ENCODE measurements around the gene HDHD5. TPM values are rescaled to one million over a fixed set of nuclear protein-coding genes. Genes with fewer than 3 reads are reported as not detected.
A peak's percentile ranks its signal among the peaks of the same experiment; 100 is the strongest.

HDHD5 gene
- total RNA-seq, 6 experiments from 2014 or later: 19.4 to 44.5 (median 30.2) TPM

DNA sequence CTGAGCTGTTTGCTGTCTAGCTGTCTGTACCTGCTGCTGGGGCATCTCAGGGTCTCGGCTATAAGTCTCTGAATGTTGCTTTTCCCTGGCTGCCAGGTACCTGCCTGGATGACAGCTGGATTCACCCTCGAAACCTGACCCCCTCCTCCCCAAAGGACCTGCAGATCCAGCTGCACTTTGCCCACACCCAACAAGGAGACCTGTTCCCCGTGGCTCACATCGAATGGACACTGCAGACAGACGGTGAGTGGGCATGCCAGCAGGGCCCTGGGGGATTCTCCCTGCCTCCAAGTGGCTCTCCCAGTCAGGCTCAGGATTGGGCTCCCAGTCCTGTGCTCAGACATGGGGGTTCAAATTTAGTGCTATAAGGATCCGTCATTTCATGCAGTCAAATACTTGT, 61.4 kb downstream of the HDHD5 start:
- Histone ChIP-seq H3K9me3 (no peaks in the 10 kb centered on the region), H3K36me3 (peaks cover 0 to 57% (median 21%) of the 10 kb centered on the region in 4 donors), H3K27me3 (no peaks in the 10 kb centered on the region), H3K27ac (no peak overlapping the region), H3K4me1 (peaks cover 0 to 18% (median 5%) of the 10 kb centered on the region in 4 donors), H3K4me3 (no peak overlapping the region)
- intact Hi-C loops (cut with DNase I): no loop called here
- 100% methylated on average over 1 of the region's 6 CpGs for WGBS (ENCODE audit: insufficient coverage, low coverage, low lambda C conversion rate, missing lambda C conversion rate)
- ATAC-seq: no peak
- no peak for DNase-seq
- TF ChIP-seq, protein P1, sequence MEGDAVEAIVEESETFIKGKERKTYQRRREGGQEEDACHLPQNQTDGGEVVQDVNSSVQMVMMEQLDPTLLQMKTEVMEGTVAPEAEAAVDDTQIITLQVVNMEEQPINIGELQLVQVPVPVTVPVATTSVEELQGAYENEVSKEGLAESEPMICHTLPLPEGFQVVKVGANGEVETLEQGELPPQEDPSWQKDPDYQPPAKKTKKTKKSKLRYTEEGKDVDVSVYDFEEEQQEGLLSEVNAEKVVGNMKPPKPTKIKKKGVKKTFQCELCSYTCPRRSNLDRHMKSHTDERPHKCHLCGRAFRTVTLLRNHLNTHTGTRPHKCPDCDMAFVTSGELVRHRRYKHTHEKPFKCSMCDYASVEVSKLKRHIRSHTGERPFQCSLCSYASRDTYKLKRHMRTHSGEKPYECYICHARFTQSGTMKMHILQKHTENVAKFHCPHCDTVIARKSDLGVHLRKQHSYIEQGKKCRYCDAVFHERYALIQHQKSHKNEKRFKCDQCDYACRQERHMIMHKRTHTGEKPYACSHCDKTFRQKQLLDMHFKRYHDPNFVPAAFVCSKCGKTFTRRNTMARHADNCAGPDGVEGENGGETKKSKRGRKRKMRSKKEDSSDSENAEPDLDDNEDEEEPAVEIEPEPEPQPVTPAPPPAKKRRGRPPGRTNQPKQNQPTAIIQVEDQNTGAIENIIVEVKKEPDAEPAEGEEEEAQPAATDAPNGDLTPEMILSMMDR (IDR thresholded peaks at IDR 0.05): no peak
- no peak for TF ChIP-seq POLR2A (IDR thresholded peaks at IDR 0.05)

DNA sequence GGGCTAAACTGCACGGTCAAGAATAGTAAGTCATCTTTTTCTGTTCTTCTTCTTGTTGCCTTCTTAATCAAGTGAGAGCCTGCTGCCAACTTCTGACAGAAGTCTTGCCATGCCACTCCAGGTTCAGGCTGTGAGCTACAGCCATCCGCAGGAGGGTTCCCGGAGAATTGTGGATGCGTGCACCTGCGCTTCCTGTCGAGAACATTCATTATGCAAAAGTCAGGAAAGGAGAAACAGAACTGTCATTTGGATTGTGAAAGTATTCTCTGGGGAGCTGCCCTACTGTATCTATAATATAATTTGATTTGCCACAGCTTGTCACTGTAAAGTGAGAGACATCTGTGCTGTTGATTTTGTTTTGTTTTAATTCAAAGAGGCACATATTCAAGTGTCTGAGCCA, 62.0 kb downstream of the HDHD5 start:
- H3K36me3 ChIP-seq: peaks cover 0 to 50% (median 19%) of the 10 kb centered on the region in 4 donors
- peak in 1 of 3 donors; percentile 42 for DNase-seq

DNA sequence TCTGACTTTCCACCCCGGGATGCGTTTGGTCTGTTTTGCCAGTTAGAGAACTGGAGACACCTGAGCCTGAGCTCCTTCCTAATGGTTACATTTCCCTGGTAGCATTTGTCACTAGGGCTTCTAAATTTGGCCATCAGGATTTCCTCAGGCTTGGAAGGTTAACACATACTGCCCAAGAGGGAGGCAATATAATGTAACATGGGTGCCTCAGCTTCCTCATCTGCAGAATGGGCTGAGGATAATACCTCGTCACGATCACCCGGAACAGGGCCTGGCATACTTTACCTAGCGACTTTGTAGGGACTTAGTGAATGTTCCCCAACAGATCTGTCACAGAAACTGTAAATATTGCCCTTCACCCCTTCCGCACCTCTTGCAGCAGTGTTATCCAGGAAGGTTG, 63.0 kb downstream of the HDHD5 start:
- DNase-seq (peak in 1 of 3 donors; percentile 27), ATAC-seq (no peak)
- peaks cover 0 to 40% (median 15%) of the 10 kb centered on the region in 4 donors for H3K36me3 ChIP-seq
- no peak overlapping the region for H3K4me3 ChIP-seq
- H3K9me3 ChIP-seq: no peaks in the 10 kb centered on the region
- no peak overlapping the region for H3K27ac ChIP-seq
- TF ChIP-seq, protein P1 (IDR thresholded peaks at IDR 0.05): no peak
- TF ChIP-seq POLR2A (IDR thresholded peaks at IDR 0.05): no peak
- H3K4me1 ChIP-seq: peaks cover 0 to 18% (median 5%) of the 10 kb centered on the region in 4 donors
- WGBS (ENCODE audit: insufficient coverage, low coverage, low lambda C conversion rate, missing lambda C conversion rate): 93% methylated on average over 5 of the region's 7 CpGs
- H3K27me3 ChIP-seq: no peaks in the 10 kb centered on the region
- intact Hi-C loops (cut with DNase I): no loop called here

More for the DNA sequence above, 62.0 kb downstream of the HDHD5 start:
- 84% methylated on average over 6 of the region's 6 CpGs for WGBS (ENCODE audit: insufficient coverage, low coverage, low lambda C conversion rate, missing lambda C conversion rate)
- intact Hi-C loops (cut with DNase I): no loop called here
- no peak for TF ChIP-seq POLR2A (IDR thresholded peaks at IDR 0.05)
- TF ChIP-seq, protein P1 (IDR thresholded peaks at IDR 0.05): no peak
- H3K9me3 ChIP-seq: no peaks in the 10 kb centered on the region
- H3K4me1 ChIP-seq: peaks cover 0 to 18% (median 5%) of the 10 kb centered on the region in 4 donors
- ATAC-seq: no peak
- no peak overlapping the region for H3K4me3 ChIP-seq
- H3K27ac ChIP-seq: no peak overlapping the region
- no peaks in the 10 kb centered on the region for H3K27me3 ChIP-seq

DNA sequence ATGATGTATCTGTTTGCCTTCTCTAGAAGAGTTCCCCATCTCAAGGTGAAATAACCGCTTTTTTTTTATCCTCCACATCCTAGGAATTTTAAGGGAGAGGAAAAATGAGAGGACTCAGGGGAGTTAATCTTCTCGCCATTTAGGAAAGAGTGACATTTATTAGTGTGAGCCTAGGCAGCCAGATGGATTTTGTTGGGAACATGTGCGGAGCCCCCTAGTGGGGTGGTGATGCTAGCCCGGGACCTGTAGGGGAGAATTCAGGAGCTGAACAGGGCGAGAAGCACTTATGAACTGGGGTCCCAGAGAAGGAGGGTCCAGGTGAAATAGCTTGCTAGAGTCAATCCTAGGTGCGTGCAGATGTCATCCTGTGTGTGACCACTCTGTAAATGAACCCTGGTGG, 63.5 kb downstream of the HDHD5 start:
- H3K4me3 ChIP-seq: no peak overlapping the region
- DNase-seq (no peak), ATAC-seq (no peak)
- intact Hi-C loops (cut with DNase I): no loop called here
- peaks cover 0 to 35% (median 12%) of the 10 kb centered on the region in 4 donors for H3K36me3 ChIP-seq
- H3K4me1 ChIP-seq: peaks cover 0 to 18% (median 5%) of the 10 kb centered on the region in 4 donors
- no peak overlapping the region for H3K27ac ChIP-seq
- whole genome bisulfite sequencing (ENCODE audit: insufficient coverage, low coverage, low lambda C conversion rate, missing lambda C conversion rate): 77% methylated on average over 3 of the region's 6 CpGs
- H3K27me3 ChIP-seq: no peaks in the 10 kb centered on the region
- TF ChIP-seq POLR2A (IDR thresholded peaks at IDR 0.05): no peak
- TF ChIP-seq, protein P1 (IDR thresholded peaks at IDR 0.05): peak in 2 of 4 donors; percentile 17 to 29
- H3K9me3 ChIP-seq: no peaks in the 10 kb centered on the region

Data from right lobe of liver (tissue), 6 donors.